T follicular helper cell (primary cell): ENCODE measurements around the gene IFI35.
"Not testable (repeated sequence)": the region's sequence is repeated elsewhere in the genome, so short reads cannot be mapped to it uniquely, and the experiment has no call there.

ENCODE experiments used
- DNase-seq: peaks from one replicate; pipeline ENCODE4 v3.0.0-alpha.2; 2020; ENCODE audit warnings: low read depth

Gene IFI35

GRCh38 chr17:43024407-43025289 is 18.1 kb downstream of the IFI35 start, which contains the start of gene RND2:
TSS of gene RND2 (plus strand) at chr17:43025231. CDS start at chr17:43025348, 117 bp downstream.
- DNase-seq, result peak; percentile 71

GRCh38 chr17:43025290-43025657 is 18.7 kb downstream of the IFI35 start:
- DNase-seq, result no peak

- DNase-seq, result no peak
Observed at GRCh38 chr17:43025766-43026537, 19.4 kb downstream of the IFI35 start.

- DNase-seq, result no peak
Observed at GRCh38 chr17:43026595-43026994, 20.0 kb downstream of the IFI35 start.

- DNase-seq, result no peak
Observed at GRCh38 chr17:43027091-43028032, 20.8 kb downstream of the IFI35 start.

- no peak for DNase-seq
Observed at GRCh38 chr17:43028221-43028861, 21.8 kb downstream of the IFI35 start.

GRCh38 chr17:43030137-43030767 is 23.7 kb downstream of the IFI35 start:
- DNase-seq, result no peak

- DNase-seq, result no peak
Observed at GRCh38 chr17:43031666-43032065, 25.1 kb downstream of the IFI35 start.

- DNase-seq, result no peak
Observed at GRCh38 chr17:43033948-43034881, 27.6 kb downstream of the IFI35 start.

GRCh38 chr17:43034894-43035293 is 28.3 kb downstream of the IFI35 start:
- DNase-seq, result no peak

- no peak for DNase-seq
Observed at GRCh38 chr17:43039646-43040045, 33.1 kb downstream of the IFI35 start.

GRCh38 chr17:43040655-43041054 is 34.1 kb downstream of the IFI35 start:
- DNase-seq, result no peak

GRCh38 chr17:43042025-43042628 is 35.5 kb downstream of the IFI35 start:
- DNase-seq, result no peak

- DNase-seq, result no peak
Observed at GRCh38 chr17:43043307-43043706, 36.7 kb downstream of the IFI35 start.

GRCh38 chr17:43044024-43044423 is 37.4 kb downstream of the IFI35 start:
- DNase-seq, result no peak

GRCh38 chr17:43051969-43052368 is 45.4 kb downstream of the IFI35 start:
- no peak for DNase-seq

- DNase-seq, result not testable (repeated sequence)
Observed at GRCh38 chr17:43053008-43053407, 46.4 kb downstream of the IFI35 start.

GRCh38 chr17:43056051-43056450 is 49.5 kb downstream of the IFI35 start:
- no peak for DNase-seq

- no peak for DNase-seq
Observed at GRCh38 chr17:43062984-43063638, 56.5 kb downstream of the IFI35 start.
